ENCODE measurements around the gene OR8A1. TPM values are rescaled to one million over a fixed set of nuclear protein-coding genes. Genes with fewer than 3 reads are reported as not detected.

The OR8A1 gene
- total RNA-seq, 1 experiment from 2014 or later = not detected

GRCh38 chr11:124541204-124541603 is 28.6 kb upstream of the OR8A1 start:
- no peaks in the 10 kb centered on the region; the same call in 1 of the 2 replicates for H3K27me3 Mint-ChIP-seq (ENCODE audit: low read depth)
- Histone ChIP-seq H3K4me1 (ENCODE audit: insufficient read depth, low read length) (no peaks in the 10 kb centered on the region), H3K9me3 (ENCODE audit: control insufficient read depth, low read depth, low read length) (no peaks in the 10 kb centered on the region), H3K27ac (ENCODE audit: insufficient read length, low read depth, low read length) (no peak overlapping the region), H3K18ac (ENCODE audit: insufficient read length, low read depth, low read length) (no peak overlapping the region), H3K9ac (ENCODE audit: extremely low read depth, insufficient read length, low read length) (no peak overlapping the region), H3K56ac (ENCODE audit: insufficient read length, low read depth, low read length) (no peak overlapping the region), H2AFZ (ENCODE audit: low read length) (no peak overlapping the region), H3K79me1 (ENCODE audit: insufficient read depth, low read depth, low read length, poor library complexity, severe bottlenecking) (no peaks in the 10 kb centered on the region), H2AK5ac (ENCODE audit: insufficient read length, low read length) (no peak overlapping the region), H2BK12ac (ENCODE audit: insufficient read length, low read depth, low read length) (no peak overlapping the region), H3K14ac (ENCODE audit: insufficient read depth, low read length) (no peak overlapping the region), H2BK15ac (ENCODE audit: low read depth, low read length) (no peak overlapping the region), H2BK20ac (ENCODE audit: low read depth, low read length, poor library complexity, severe bottlenecking) (no peak overlapping the region), H3K23ac (ENCODE audit: insufficient read length, low read depth, low read length) (no peak overlapping the region), H3K4ac (ENCODE audit: low read depth, low read length) (no peak overlapping the region), H4K8ac (replicated peaks; ENCODE audit: insufficient read length, low read depth, low read length) (no peak overlapping the region), H3T11ph (ENCODE audit: low read length) (no peak overlapping the region), H2BK5ac (ENCODE audit: insufficient read length, low read length) (no peak overlapping the region), H4K5ac (ENCODE audit: insufficient read length, low read depth, low read length) (no peak overlapping the region), H4K20me1 (ENCODE audit: control insufficient read depth, insufficient read depth, insufficient read length) (no peaks in the 10 kb centered on the region), H3K79me2 (ENCODE audit: insufficient read depth, low read length) (no peaks in the 10 kb centered on the region), H4K91ac (ENCODE audit: insufficient read length, low read depth, low read length) (no peak overlapping the region), H3K27me3 (ENCODE audit: insufficient read depth, low read length) (no peaks in the 10 kb centered on the region), H2BK120ac (ENCODE audit: low read depth, low read length, poor library complexity, severe bottlenecking) (no peak overlapping the region), H3K4me2 (ENCODE audit: insufficient read depth, insufficient read length, low read length) (no peak overlapping the region), H3K23me2 (ENCODE audit: insufficient read length, low read depth, low read length, poor library complexity, severe bottlenecking) (no peaks in the 10 kb centered on the region)
- no peaks in the 10 kb centered on the region for H3K36me3 Mint-ChIP-seq (ENCODE audit: insufficient read depth in 1 of 3, low read depth in 3 of 3)
- TF ChIP-seq CTCF (conservative IDR thresholded peaks at IDR 0.05) = no peak
- WGBS (ENCODE audit: extremely low coverage, insufficient read length, low lambda C conversion rate) = no CpG with 5 or more reads among the region's 6 CpGs
- H3K9me3 Mint-ChIP-seq = no peaks in the 10 kb centered on the region
- H3K27ac Mint-ChIP-seq = no peak overlapping the region
- no peak overlapping the region for H3K4me3 Mint-ChIP-seq
- H3K4me1 Mint-ChIP-seq = peaks cover 10 to 11% of the 10 kb centered on the region in 2 experiments
- no peak for DNase-seq

All from H9 (cell line).